NCI-H748 treated with DMSO at 0.1 percent for 48 hours (cell line): ENCODE measurements around the gene SCN10A.

Experiments
- DNase-seq: peaks from one replicate; lab custom pipeline; 2025; lab: John Stamatoyannopoulos, UW

SCN10A gene

DNA sequence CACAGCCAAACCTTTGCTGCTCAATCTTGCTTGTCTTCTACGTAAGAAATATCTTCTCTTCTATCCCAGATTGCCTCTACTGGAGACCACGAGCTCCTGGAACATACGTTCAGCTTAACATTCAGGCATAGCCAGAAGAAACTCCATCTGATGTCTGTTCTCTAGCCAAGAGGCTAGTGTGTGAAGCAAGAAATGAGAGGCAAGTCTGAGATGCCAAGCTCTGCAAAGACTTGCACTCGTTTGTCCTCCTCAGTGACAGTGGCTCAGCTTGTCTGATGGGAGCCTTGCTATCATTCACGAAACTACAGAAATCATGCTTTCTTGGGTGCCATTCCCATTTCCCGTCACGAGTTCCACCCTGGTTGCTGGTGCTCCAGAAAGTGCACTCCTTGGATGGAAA is at the start of gene SCN10A:
Gene SCN10A (minus strand): TSS at position 192 of the 400 bp plus-strand sequence. CDS start 22,207 bp downstream, outside the sequence.
- DNase-seq: no peak

- no peak for DNase-seq
These were observed 37.0 kb upstream of the SCN10A start for GRCh38 chr3:38853011-38853410.

DNA sequence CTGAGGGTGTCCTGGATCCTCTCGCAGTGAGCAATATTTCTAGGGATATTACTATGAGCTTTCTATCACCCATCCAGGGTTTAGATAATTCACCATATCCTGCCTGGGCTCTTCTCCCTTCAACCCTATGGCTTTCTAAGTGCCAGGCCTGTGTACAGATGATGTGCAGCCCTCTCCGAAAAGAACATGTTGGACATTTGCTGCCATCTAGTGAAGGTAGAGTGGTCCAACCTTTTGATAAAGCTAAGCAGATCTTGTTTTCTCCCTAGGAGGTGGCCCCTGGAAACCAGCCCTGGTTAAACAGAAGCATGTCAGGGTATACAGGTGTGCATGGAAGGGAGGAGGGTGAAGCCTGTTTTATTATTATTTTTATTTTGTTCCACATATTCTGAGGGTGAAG is 27.9 kb upstream of the SCN10A start:
- no peak for DNase-seq

- no peak for DNase-seq
These were observed 26.4 kb upstream of the SCN10A start for GRCh38 chr3:38842266-38842965.

- DNase-seq: no peak
These were observed 25.0 kb upstream of the SCN10A start for GRCh38 chr3:38840987-38841386.

DNA sequence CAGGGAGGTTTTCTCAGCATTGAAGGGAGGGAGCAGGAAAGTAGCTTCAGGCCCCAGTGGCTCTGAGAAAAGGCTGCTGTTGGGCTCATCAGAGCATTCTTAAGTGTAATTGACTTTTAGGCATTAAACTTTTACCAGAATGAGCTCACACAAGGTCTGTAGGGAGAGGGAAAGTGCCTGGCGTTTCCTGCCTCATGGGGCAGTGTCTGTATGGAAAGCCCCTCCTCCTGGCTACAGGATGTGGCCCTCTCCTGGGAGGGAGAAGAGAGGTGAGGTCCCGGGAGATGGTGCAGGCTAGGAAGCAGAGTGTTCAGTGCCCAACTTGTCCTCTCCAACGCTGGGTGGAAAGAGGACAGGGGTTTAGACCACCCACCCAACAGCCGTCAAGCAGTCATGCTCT is 21.3 kb upstream of the SCN10A start:
- no peak for DNase-seq

DNA sequence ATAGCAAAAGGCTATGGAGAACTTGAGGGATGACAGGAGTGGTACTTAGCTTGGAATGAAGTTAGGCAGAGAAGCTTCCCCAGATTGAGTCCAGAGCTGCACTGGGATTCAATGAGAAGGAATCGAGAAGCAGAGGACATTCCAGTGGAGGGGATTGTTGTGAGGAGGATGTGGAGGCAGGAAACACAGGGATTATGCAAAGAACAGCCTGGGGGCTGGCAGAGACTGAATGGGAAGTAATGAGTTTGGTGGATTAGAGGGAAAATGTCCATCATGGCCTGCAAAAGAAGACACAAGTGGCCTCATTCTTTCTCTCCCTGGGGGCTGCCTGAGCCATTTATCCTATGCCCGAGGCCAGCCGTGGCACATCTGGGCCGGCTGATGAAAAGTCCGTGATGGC is 20.5 kb upstream of the SCN10A start:
- no peak for DNase-seq

GRCh38 chr3:38835939-38836338 is 19.9 kb upstream of the SCN10A start:
- DNase-seq: no peak

- DNase-seq: no peak
These were observed 18.7 kb upstream of the SCN10A start for GRCh38 chr3:38834717-38835116.

- peak; percentile 19 for DNase-seq
These were observed 18.1 kb upstream of the SCN10A start for GRCh38 chr3:38834110-38834509.

DNA sequence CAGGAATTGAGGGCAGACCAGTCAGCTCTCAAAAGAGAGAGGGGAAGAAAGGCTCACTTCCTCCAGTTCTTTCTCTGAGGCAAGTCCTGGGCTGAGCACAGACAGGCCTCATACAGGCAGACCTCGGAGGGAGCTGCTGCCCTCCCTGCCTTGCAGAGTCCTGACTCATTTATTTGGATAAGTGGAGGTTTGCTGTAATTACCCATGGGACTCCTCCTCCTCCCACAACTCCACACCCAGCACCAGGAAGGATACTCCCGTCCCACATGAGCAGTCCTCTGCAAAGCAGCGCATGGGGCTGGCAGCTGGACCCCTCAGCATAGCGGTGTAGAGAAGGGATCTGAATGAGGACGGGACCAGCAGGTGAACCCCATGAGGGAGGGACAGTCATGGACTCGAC is 13.4 kb upstream of the SCN10A start:
- DNase-seq: no peak

- no peak for DNase-seq
These were observed 12.7 kb upstream of the SCN10A start for GRCh38 chr3:38828681-38829080.

DNA sequence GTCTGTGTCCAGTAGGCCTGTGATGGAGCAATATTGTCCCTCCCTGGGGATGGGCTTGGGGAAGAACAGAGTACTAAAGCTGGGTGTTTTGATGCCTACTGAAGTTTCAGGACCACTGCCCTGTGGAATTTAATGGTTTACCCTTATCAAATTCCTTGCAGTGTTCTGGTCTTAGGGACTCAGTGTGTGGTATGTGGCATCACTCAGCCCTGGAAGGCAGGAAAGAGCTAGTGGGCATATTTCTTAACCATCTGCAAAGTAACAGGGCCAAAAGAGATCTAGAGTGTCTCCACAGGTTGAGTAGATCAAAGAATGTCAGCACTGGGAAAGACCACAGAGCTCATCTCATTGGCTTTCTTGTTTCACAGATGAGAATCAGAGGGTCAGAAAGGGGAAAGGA is 11.8 kb upstream of the SCN10A start:
- no peak for DNase-seq

- DNase-seq: no peak
These were observed 10.0 kb upstream of the SCN10A start for GRCh38 chr3:38826001-38826400.

- no peak for DNase-seq
These were observed 8.3 kb upstream of the SCN10A start for GRCh38 chr3:38824349-38824748.

GRCh38 chr3:38823722-38824121 is 7.7 kb upstream of the SCN10A start:
- DNase-seq: no peak

DNA sequence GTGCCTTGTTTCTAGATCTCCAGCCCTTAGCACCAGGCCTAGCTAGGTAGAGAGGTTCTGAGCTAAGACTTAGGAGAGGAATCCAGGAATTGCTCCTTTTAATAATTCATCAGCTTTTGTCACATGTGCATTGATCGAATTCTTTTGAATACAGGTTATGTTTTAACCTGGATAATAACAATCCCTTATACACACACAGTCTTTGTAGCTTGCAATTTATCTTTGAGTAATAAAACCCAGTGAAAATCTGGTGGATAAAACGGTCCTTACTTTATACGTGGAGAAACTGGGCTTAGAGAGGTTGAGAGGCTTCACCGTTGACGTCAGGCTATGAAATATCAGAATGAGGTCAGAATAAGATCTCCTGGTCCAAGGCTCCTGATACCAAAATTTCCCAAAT is 7.2 kb upstream of the SCN10A start:
- no peak for DNase-seq

GRCh38 chr3:38811822-38812221 is 4.2 kb downstream of the SCN10A start:
- DNase-seq: no peak

DNA sequence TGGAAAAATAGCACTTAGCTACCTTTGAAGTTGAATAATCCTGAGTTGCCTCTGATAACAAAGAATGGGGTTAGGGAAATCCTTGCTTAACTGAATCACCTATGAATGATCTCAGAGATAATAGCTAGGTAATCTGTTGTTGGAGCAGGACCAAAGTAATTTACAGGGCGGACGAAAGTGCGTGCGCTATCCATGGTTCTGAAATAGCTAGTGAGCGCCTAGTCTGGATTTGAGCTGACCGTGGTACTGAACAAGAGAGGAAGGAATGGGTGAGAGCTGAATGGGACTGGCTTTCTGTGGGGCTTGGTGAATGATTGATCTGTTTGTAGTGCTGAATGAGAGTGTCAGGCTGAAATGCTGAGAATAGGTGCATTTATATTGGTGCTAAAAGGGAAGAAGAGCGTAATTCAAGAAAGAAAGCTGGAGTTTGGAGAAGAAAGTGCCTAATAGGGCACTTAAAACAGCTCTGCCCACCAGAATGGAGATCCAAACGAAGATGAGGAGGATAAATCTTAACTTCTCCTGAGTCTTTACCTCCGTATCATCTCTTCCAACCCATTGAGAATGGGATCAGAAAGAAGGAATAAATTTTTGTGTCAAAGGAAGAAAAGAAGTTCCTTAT is 10.1 kb downstream of the SCN10A start:
- no peak for DNase-seq

DNA sequence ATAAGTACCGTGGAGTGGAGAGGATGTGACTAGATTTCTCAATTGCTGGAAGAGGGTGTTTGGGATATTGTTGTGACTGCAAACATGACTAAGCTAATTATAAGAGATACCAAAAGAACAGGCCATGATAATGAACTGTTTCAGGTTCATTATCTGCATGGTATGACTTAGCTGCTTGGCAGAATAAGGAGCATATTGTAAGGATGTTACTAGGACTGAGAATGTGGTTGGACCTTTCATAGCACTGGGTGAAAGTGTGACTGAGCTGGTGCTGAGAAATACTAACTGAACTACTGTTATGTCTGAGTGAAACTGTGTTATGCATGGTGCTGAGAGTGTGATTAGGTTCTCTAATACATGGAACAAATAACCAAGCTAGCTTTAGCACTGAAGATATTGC is 11.0 kb downstream of the SCN10A start:
- DNase-seq: no peak

- no peak for DNase-seq
These were observed 15.5 kb downstream of the SCN10A start for GRCh38 chr3:38800511-38800910.

DNA sequence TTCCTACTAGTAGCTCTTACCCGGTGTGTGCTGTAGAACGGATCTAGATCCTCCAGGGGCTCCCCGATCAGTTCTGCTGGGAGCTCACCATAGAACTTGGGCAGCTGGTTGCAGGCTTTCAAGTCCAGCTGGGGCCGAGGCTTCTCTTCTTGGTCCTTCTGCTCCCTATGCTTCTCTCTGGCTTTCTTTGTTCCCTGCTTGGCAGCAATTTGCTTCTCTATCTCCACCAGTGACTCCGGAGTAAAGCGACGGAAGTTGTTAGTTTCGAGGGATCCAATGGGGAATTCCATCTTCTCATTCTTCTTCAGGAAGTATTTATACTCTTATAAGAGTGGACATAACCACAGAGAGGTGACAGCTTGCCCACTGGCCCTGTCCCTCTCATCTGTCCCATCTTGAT is 22.3 kb downstream of the SCN10A start:
- no peak for DNase-seq

DNA sequence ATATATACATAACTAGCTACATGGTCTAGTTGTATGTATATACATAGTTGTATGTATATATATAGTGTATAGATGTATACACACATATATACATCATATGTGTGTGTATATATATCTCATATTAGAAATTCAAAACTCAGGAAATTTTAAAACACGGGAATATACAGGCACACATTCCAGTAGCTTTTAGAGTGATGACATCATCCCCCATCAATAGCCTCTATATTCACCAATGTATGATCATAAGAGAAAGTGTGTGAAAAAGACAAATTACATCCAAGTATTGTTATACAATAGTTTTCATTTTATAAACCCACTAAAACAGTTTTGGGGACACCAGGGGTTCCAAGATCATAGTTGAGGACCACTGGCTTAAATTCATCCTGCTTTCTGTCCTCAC is 23.0 kb downstream of the SCN10A start:
- no peak for DNase-seq

DNA sequence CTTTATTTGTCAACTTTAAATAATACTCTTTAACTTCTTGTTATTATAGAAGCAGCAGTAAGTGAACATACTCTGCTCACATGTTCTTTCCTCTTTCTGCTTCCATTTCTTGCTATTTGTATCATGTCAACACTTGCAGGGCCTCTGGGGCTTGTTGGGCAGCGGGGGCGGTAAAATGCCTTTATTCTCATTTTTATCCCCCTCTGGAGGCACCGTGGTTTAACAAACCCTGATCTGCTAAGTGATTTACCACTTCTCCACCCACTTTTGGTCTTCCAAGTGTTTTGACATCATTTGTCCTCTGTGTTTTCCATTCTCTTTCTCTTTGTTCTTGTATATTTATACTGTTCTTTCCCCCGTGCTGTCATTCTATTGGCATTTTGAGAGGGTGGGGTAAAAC is 33.9 kb downstream of the SCN10A start:
- DNase-seq: no peak
